ENCODE results near the gene EARS2.
"Not testable (repeated sequence)": the region's sequence is repeated elsewhere in the genome, so short reads cannot be mapped to it uniquely, and the experiment has no call there.

EARS2 gene

DNA sequence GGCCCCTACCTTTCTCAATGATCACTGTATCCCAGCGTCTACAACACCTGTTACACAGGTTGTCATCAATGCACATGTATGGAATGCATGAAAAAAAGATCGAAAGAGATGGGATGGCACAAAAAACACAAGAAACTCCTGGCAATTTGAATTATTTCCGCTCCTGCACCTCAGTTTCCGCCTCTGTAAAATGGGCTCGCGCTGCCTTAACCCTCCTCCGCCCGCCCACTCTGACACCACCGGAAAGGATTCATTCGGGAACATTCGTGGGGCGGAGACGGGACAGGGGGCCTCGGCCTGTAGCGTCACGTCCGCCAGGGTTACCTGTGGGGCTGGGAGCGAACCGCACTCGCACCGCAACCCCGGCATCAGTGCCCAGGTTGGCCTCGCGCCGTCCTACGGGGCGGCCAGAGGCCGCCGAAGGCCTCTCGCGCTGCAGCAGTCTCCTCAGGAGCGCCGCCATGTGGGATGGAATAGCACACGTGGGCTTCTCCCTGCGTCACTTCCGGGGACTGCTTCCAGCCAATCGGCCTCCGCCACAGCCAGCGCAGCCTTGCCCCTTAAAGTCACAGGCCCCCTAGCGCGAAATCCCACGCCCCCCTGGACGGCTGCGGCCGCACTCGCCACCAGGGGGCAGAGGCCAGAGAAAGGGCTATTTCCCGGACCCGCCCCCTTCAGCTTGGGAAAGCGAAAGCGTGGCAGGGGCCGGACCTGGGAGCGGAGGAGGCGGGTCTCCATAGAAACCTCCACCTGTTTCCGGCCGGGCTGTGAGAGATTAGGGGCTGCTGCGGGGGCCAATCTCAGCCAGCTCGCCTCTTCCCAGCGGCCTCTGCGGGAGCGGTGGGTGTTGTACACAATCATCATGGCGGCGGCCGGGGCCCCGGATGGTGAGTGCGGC lies at the start of gene EARS2, which contains the start of gene UBFD1:
EARS2 (minus strand) TSS at position 470 of the 898 bp plus-strand sequence; CDS start at position 463, 7 bp downstream.
UBFD1 (plus strand) TSS at position 847 of the 898 bp plus-strand sequence; CDS start at position 863, 16 bp downstream.
- peak; percentile 98 for DNase-seq

DNA sequence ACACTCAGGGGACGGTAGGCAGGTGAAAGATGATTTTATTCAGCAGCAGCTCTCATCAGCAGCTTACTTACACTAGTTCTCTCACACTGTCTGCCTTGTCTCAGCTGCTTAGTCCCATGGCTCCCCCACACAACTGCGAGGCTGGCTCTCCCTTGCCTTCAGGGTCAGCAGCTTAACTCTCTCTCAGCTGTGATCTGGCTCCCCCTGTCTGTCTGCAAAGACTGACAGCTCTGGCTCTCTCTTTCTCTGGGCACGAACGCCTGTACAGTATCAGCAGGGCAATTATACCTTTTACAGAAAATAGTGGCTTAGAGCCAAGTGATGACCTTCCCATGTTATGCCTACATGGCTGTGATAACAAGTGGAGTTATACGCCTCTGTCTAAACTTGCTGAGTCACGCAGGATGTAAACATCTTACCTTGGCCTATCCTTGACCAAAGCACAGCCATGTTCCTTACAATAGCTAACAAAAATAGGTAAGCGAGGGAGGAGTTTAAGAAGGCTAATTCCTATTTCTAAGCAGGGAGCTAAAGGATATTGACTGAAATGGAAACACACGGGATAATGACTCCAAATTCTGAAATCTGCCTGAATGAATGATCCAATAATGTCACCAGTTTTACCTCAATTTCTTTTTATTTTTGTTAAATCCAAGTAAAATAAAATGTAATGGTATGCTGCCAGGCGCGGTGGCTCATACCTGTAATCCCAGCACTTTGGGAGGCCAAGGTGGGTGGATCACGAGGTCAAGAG lies 40.0 kb upstream of the EARS2 start:
- peak; percentile 30 for DNase-seq

DNA sequence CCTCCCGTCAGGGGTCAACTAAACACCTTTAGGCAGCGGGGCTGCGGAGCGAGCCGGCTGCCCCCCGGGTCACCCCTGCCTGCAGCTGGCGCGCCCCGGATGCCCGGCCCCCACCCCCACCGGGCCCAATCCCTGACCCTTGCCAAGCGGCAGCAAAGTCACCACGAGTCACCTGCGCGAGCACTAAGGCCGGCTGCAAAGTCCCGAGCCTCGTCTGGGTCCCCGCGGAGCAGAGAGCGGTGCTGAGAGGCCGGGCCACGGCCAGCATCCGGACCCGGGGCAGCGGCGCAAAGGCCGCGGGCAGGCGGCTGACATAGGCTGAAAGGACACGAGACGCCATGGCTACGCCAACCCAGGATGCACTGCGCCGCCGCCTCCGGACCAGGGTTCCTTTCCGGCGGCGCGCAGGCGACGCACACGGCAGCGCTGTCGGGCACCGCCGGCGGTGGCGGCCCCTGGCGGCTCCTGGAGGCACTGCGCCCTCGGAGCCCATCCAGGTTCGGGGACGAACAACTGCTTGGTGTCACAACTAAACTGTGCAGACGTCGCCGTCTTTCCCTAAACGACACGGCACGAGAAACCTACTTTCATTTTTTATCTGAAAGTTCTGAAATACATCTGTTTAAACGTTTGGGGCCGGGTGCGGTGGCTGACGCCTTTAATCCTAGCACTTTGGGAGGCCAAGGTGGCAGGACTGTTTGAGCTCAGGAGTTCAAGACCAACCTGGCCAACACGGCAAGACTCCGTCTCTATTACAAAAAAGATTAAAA lies 39.0 kb upstream of the EARS2 start, which contains the start of gene NDUFAB1:
NDUFAB1 (minus strand) TSS at position 366 of the 770 bp plus-strand sequence; CDS start at position 340, 26 bp downstream.
- DNase-seq = peak; percentile 87

DNA sequence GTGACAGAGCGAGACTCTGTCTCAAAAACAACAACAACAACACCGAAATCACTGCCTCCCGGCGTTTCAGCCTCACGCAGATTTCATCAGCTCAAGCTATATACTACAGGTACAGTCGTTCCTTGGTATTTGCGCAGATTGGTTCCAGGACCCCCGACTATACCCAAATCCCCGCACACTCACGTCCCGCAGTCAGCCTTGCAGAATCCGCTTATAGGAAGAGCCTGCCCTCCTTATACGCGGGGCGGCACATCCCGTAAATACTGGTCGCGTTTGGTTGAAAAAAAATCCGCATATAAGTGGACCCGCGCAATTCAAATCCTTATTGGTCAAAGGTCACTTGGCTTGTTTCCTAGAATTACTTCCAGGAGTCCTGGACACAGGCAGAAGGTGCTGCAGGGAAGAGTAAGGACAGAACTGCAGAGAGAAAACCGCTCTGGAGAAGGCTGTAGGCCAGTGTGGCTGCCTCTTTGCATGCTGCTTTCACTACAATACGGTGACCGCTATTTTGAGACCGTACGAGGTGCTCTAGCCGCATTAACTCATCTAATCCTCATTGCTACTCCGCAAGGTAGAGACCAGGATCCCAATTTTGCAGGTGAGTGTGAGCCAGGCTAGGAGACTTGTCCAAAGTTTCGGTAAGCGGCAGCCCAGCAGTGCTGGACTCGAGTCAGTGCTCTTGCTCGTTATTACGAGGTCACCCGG lies 38.2 kb upstream of the EARS2 start:
- DNase-seq = no peak

DNA sequence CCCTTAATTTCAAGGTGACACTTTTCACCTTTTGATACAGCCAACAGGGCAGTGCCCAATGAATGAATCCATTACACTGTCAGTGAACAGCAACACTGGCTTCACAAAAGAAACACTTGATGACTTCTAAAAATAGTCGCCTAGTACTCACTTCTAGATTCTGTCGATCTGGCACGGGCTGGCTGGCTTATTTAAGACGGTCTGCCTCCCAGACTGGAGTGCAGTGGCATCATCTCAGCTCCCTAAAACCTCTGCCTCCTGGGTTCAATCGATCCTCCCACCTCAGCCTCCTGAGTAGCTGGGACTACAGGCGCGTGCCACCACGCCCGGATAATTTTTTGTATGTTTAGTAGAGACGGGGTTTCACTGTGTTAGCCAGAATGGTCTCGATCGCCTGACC lies 37.0 kb upstream of the EARS2 start:
- DNase-seq = no peak

DNA sequence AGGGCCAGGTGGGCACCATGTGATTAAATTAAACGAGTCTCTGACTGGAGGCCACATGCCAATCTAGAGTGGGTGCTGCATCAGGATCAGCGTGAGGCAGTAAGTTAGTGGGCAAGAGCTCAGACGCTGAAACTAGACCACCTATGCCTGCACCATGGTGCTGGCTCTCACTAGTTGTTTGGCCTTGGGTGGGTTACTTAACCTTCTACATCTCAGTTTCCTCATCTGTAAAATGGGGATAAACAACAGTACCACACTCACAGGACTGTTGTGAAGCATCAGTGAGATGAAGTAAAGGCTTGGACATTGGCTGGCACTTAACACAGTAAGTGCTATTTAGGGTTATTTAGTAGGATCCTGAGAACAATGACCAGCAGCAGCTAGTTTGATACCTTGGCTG lies 33.0 kb upstream of the EARS2 start:
- no peak for DNase-seq

DNA sequence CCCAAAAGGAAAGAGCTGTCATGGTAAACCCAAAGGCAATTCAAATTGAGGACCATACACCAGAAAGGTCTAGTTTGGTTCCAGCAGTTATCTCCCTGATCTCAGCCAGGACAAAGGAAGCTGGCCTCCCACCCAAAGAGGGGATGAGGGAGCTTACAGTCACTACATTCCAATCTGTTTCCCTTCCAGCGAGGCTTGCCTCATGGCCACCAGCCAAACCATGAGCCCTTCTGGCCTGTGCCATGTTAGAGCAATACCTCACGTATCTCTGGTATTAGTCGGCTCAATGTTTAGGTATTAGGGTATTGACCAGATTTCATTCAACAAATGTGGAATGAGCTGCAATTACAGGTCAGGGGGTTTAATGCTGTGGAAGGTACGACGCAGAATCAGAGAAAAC lies 30.6 kb upstream of the EARS2 start:
- peak; percentile 98 for DNase-seq

DNA sequence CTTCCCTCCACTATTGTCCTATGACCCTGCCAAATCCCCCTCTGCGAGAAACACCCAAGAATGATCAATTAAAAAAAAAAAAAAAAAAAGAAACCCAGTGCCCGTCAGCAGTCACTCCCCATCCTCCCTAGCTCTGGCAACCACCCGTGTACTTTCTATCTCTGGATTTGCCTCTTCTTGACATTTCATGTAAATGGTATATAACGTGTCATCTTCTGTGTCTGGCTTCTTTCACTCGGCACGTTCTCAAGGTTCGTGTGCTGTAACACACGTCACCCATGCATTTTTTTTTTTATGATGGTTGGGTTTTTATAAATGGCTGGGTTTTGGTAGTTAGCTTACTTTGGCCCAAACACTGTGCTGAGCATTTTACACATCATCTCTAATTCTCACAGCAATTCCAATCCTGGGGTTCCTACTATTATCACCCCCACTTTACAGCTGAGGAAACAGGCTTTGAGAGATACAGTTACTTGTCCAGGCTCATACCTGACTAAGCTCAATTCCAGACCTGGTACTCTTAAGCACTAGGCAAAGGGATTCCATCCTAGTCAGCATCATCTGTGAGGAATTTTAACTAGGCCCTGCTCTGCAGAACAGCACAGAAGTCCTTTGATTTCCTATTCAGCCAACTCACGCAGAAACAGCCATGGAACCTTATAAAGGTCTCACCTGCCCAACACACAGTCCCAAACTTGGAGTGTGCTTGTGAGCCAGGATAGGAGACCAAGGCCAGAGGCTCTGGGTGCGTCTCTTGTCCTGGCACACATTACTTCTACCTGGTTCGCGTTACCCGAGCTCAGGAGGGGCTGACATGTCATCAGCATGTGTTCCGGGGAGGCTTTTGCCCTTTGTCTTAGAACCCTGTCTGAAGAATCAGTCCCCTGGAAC lies 27.3 kb upstream of the EARS2 start:
- DNase-seq = no peak

DNA sequence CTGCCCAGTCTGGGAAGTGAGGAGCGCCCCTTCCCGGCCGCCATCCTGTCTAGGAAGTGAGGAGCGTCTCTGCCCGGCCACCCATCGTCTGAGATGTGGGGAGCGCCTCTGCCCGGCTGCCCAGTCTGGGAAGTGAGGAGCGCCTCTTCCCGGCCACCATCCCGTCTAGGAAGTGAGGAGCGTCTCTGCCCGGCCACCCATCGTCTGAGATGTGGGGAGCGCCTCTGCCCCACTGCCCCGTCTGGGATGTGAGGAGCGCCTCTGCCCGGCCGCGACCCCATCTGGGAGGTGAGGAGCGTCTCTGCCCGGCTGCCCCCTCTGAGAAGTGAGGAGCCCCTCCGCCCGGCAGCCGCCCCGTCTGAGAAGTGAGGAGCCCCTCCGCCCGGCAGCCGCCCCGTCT lies 26.1 kb upstream of the EARS2 start:
- not testable (repeated sequence) for DNase-seq

DNA sequence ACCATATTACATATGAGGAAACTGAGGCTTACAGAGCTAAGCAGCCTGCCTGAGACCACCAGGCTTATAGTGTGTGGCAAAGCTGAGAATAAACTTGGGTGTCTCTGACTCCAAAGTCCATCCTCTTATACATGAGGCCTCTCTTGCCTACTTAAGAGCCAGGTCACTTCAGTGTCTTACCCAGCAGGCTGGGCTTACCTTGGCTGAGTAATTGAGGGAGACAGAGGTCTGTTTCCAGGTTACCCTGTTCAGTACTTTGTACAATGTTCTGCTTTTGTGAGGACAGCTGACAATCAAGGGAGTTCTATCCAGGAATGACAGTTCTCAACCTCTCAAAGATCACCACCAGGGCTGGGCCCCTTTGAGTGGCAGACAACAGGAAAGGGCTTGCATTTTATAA lies 24.6 kb upstream of the EARS2 start:
- DNase-seq = no peak

DNA sequence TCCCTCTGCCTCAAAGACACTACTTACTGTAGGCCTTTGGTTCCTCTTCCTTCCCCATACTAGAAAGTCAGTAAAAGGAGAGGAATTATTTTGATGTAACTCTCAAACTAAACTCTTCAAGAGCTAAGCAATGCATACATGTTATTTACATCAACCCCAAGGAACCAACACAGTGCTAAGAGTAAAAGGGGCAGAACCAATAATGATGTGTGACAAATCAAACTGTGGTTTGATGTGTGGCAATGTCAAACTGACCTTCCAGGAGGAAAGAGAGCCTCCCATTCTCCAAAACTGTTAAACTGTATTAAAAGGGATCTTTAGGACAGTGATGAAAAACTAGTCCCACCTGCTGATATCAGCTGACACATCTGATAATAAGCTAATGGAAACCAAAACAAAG lies 23.2 kb upstream of the EARS2 start:
- no peak for DNase-seq

DNA sequence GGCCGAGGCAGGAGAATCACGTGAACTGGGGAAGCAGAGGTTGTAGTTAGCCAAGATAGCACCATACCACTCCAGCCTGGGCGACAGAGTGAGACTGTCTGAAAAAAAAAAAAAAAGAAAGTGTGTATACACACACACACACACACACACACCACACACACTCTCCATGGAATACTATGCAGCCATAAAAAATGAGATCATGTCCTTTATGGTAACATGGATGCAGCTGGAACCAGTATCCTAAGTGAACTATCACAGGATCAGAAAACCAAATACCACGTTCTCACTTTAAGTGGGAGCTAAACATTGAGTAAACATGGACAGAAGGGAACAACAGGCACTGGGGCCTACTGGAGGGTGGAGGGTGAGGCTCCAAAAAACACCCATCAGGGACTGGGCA lies 22.2 kb upstream of the EARS2 start:
- DNase-seq = no peak

DNA sequence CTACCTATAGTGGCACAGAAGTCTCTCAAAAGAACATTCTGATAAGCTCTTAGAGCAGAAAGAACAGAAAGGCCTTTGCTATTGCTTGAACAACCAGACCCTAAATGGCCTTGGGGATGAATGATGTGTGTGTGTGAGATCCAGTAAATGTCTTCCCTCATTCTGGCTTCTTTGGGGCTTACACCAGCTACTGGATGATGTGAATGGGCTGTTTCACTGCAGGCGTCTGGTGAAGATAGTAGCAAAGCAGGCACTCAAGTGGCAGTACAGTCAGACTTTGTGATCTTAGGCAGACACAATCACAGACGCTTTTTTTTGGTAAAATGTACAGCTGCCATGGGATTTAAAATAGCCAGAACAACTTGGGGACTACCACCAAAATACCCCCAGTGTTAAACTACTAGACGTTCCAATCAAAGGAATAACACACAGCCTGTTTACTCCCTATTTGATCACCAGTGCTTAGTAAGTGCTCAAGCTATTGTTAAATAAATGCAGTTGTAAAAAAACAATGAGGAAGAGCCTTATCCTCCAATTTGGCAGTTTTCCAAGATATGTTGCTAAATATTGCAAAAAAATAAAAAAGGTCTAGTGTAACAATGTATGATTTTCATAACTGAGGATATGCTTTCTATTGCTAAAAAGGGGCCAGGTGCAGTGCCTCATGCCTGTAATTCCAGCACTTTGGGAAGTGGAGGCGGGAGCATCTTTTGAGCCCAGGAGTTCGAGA lies 21.1 kb upstream of the EARS2 start:
- DNase-seq = no peak

DNA sequence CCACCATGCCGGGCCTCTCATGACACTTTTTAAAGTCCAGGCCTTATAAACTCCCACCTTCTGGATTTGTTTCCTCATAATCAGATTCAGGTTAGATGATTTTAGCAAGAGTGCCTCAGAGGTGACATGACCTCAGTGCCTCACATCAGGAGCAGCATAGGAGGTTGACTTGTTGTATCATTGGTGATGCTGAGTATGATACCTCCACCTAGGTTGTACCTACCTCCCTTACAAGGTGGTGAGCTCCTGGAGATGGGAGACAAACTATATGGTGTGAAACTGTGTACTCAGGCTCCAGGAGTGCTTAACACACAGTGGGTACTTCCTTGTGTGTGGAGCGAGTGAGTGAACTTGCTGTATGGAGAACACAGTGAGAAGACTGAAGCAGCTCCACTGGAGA lies 20.3 kb upstream of the EARS2 start:
- DNase-seq = no peak

DNA sequence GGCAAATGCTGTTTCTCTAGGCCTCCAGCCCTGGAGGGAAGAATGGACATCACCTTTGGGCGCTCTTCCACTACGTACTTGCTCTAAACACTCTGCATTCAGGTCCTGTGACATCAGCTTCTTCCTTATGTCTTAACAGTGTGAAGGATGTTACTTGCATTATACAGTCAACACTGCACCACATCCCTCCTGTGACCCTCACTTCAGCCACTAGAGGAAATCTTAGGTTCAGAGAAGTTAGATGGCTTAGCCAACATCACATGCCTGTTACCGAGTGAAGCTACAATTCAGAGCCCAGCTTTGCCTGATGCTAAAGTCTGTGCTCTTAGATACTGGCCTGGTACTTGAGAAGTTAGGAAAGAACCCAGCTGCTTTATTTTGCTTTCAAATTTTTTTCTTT lies 18.7 kb upstream of the EARS2 start:
- no peak for DNase-seq

DNA sequence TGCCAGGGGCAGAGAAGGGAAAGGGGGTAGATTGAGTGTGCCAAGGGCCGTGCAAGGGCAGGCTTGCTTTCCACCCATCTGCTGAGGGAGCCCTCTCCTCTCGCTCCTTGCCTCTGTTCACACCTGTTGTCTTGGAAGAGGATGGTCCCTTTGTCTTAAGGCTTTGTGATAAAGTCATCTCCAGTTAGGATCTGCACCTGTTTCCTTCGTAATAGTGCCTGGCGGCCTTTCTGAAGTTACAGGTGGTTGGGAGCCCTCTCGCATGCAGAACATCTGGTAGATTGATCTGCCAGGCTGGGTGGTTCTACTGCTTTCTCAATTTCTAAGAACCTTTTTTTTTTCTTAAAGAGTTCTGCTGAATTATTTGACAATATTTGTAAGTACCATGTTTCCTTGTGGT lies 16.7 kb upstream of the EARS2 start:
- DNase-seq = no peak

DNA sequence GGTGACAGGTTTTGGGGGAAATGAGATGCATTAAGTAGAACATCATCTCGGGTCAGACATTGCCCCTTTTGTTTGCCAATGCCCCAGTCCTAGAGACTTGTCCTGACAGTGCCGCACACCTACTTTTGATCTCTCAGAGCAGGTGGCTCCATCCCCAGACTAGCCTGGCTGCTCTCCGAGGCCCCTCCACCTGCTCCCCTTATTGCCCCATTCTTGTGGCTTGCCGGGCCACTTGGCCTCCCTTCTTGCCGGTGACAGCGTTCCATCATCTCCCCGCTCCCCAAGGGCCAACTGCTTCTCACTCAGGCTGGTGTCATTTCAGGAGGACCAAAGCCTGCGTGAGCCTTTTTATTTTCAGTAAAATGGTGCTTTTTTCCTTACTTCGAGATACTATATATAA lies 15.2 kb upstream of the EARS2 start:
- DNase-seq = no peak

DNA sequence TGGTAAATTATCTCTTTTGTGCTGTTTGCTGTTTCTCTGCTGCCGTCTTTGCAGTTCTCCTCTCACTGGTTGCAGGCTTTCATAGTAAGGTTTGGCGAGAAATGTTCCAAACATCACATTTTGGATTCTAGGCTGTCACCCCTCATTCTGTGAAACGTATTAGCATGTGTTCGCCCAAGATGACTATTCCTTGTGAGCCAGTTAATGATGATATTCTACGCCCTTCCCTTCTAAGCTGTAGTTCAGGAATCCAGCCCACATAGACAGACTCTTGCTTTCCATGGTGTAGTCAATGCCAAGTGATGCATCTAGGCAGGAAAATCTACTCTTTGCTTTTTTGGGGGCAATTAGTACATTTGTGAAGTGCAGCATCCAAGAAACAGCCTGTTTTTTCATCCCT lies 14.7 kb upstream of the EARS2 start:
- DNase-seq = no peak

DNA sequence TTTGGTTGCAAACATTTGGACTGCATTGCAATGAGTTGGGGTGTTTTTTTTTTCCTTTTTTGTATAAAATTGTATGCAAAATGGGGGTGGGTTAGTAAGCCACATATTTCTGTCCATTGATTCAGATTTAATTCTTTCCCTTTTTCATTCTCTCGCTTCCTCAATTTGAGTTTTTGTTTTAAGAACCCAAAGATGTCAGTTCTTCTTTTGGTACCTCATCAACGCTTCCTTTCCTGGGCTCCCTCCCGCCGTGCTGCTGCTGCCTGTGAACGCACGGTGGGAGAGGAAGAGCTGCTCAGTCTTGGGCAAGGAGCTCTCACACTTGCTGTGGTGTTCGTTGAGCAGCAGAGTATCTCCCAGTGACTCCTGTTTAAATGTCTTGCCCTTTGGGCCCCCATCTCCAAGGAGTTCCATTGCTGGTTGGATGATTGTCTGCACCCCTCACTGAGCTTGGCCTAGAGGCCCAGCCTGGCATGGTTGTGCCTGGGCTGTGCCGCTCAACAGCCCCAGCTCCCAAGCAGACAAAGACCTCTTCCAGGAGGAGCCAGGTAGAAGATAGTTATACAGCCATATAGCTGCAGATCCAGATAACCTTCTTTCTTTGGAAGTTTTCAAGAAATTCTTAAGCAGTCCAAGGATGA lies 14.0 kb upstream of the EARS2 start:
- no peak for DNase-seq

DNA sequence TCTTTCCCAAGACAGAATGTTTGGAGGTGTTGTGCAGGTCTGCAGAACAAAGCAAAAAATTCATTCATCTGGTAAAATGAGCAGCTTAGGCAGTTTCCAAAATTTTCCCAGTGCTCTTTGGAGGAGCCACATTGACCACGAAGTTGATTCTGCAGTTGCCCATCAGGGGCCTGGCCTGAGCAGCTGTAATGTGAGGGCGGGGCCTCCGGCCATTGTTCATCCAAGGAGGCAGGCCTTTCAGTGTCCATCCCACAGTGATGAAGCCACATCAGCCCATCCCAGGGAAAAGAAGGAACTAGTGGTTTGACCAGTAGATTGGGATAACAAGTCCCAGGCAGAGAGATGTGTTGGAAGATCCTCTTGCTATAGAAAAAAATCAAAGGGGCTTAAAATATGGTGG lies 10.5 kb upstream of the EARS2 start:
- no peak for DNase-seq

Data from EL (cell line).